GM10847 (cell line): Measurements from ENCODE around the gene HGFAC.

Experiments used
- POLR2A ChIP-seq: IDR thresholded peaks from 2 replicates; pipeline ENCODE4 v1.6.1; 2011; ENCODE audit not compliant: insufficient read length; ENCODE audit errors: extremely low read depth

Gene HGFAC

DNA sequence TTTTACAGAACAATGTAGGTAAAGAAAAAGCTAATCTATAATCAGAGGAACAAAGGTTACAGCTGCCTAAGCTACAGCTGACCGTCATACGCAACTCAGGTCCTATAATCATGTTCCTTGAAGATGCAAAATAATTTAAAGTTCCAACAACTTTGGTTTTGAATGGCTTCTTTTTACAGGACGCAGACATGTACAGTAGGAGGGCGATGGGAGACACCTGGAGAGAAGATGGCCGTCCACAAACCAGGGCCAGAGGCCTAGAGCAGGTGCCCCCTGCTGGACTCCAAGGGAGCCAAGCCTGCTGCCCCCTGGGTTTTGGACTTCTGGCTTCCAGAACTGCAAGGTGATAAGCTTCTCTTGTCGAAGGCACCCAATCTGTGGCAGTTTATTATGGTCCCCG is 10.6 kb downstream of the HGFAC start:
- TF ChIP-seq POLR2A, result no peak

DNA sequence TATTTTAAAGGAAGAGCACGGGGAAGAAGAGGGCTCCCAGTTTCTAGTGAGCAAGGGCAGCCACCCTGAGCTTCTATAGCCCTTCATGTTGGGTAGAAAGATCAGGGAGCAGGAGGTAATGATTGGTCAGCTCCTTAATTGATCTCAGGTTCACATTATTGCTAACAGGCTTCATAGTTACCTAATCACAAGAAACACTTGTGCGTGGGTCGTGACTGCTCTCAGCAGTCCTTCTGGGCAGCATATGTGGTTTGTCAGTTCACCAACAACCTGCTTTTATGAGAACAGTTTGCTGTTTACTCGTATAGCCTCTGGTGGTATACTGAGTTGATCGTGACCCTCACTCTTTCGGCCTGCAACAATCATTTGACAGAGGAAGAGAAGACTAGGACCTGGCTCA is 16.6 kb downstream of the HGFAC start:
- no peak for TF ChIP-seq POLR2A

DNA sequence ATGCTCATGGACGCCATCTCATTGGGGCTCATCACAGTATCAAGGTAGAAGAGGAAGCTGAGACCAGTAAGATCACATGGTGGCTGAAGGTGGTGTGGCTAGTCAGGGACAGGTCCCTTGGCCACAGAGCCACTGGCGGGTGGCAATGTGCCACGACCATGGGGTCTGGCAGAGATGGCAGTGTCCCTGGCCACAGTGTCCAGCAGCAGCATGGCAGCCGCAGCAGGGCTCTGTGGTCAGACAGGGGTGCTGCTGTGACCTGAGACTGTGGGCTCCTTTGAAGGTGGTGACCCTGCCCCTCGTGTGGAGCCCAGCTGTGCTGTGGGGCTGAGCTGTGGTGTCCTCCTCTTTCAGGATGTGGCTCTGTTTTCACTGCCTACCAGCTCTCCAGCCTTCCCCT is 19.2 kb downstream of the HGFAC start:
- TF ChIP-seq POLR2A, result no peak

DNA sequence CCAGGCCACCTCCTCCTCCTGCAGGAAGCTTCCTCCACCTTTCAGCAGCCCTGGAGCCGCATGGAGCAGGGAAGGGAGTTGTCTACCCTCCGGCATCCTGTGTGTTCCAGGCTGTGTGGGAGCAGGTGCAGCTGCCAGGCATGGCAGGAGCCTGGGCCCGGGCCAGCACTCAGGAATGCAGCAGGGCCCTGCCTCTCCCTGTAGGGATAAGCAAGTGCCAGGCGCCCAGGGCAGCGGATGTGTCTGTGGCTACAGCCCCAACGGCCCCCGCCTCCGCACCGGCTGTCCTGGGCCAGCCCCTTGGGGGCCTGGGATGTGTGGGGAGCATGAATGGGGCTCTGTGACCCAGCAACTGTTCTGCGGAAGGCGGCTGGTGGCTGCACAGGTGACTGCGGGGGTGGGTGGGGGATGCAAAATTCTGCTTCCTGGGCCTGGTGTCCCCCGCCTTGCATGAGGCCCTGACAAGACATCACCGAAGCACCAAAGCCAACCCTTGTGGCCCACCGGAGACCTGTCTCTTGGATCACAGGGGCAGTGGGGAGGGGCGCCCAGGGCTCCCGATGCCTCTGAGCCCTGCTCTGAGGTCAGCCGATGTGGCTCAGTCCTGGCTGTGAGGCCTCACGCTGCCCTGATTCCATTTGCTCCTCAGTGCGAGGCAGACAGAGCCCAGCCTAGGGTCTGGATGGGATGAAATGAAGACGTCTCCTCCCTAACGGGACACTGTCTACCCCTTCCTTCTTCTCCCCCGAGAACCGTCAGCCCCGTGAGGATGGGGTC is 19.9 kb downstream of the HGFAC start:
- TF ChIP-seq POLR2A, result no peak

DNA sequence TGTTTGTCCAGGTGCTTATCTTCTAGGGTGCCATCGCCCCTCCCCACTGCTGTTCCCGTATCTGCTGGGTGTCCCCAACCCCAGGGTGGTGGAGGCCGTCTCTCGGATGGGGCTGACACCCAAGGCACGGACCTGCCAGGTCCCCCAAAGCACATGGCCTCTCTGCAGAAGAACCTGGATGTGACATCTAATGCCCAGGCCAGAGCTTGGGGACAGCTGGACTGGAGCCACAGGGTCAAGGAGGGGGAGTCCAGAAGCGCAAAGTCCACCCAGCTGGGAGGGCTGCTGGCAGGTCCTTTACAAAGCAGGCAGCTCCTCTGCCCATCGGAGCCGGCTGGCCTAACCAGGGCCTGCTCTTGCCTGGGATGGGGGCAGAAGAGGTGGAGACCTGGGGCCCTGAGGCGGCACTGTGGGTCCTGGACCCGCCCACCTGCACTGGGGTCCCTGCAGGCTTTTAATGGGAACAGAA is 20.6 kb downstream of the HGFAC start:
- TF ChIP-seq POLR2A, result no peak

DNA sequence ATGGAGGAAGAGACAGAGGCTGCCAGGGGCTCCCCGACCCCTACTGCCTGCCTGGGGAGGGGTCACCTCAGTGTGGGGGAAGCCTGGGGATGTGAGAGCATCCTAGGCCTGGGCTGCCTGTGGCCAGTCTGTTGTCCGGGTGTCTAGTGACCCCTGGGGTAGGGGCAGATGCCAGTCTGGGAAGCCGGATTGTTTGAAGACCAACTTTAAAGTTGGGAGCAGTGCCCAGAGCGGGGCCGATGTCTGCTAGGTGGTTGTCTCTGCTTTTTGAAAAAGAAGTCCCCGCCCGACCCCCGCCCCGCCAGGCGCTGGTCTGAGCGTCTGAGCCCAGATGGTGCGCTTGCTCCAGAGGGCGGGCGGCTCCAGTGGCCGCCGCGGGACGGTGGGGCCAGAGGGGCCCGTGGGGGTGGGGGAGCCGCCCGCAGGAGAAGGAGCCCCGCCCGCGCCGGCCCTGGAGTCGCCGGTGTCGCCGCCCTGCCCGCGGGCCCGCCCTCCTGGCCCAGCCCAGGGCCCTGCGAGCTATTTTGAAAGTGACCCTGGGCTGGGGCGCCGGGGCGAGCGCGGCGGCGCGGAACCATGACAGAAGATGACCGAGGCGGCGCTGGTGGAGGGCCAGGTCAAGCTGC is 21.1 kb downstream of the HGFAC start, which contains the start of gene DOK7:
DOK7 (plus strand) TSS at position 517 of the 626 bp plus-strand sequence; CDS start at position 587, 70 bp downstream.
- no peak for TF ChIP-seq POLR2A

DNA sequence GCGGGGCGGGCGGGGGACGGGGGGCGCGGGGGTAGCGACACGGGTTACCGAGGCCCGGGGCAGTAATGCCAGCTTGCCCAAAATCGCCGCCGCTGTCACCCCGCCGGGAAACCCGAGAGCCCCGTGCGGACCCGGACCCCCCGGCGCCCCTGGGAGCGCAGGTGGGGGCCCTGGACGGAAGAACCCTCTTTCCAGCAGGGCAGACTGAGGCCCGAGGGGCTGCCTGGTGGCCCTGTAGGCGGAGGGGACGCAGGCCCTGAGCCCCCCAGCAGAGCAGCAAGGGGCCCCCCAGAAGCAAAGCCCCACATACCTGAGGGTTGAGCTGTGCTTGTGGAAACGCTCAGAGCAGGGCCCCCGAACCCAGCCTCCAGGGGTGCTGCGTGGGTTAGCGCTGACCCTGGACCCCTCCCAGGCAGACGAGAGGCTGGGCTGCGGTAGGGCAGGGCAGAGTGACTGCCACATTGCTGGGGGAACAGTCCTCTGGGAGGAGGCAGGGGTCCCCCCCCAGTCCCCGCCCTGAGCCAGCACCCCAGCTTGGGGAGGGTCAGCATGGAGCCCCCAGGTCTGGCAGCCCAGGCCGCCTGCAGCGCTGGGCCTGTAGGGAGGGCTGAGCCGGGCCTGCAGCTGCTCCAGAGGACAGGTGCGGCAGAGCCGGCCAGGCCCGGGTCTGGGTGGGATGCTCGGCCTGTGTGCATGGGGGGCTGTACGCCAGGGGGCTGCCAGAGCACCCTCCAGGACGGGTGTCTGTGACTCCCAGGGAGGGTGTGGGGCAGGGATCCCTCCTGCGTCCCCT is 22.0 kb downstream of the HGFAC start:
- no peak for TF ChIP-seq POLR2A

DNA sequence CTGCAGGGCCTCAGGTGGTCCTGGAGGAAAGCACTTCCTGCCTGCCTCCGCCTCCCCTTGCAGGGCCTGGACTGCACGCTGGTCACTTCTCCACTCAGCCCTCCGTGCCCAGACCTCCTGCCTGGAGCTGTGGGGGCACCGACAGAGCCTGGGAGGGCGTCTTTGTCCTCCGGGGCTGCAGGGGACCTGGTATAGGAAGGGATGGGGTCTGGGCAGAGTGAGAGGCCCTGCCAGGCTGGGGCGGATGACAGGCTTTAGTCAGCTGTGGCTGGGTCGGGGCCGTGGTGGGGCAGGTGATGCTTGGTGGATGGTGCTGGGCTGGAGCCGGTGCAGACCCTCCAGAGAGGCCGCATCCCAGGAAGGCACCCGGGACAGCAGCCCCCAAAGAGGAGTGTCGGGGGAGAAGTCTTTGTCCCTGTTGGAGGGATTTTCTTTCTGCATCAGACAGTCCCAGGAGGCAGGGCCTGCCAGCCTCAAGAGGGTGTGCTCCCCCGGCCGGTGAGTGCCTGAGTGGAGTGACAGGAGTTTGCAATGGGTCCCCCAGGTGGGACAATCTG is 22.7 kb downstream of the HGFAC start:
- no peak for TF ChIP-seq POLR2A

DNA sequence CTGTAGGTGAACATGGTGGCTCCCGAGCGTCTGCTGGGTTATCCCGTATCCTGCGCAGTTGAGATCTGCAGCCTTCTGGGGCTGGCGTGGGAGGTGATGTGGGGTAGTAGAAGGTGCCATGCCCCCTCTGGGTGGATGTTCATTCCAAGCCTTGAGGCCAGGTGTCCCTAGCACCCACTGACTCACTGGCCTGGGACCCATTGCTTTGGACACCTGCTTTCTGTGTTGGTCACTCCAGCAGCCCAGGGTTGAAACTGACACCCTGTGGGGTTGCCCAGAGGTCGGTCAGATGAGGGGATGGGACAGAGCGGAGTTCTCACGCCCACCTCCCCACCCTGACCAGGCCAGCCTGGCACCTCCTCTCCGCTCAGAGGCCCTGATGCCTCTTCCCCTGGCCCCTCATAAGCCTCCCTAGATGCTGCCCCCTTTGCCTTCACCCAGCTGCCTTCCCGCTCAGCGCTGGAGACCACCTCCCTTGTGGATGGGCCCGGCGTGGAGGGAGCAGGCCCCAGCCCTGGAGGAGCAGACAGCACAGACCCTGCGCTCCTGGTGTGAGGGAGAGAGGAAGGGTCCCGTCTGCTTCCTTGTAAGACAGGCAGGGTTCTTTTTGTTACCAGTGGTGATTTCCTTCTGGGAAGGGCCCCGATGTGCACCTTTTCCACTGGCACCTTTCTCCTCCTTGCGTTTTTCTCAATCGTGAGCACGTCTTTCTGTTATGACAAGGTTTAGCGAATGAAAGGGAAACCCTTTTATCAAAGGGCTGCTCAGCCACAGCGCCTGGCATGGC is 23.3 kb downstream of the HGFAC start:
- no peak for TF ChIP-seq POLR2A

DNA sequence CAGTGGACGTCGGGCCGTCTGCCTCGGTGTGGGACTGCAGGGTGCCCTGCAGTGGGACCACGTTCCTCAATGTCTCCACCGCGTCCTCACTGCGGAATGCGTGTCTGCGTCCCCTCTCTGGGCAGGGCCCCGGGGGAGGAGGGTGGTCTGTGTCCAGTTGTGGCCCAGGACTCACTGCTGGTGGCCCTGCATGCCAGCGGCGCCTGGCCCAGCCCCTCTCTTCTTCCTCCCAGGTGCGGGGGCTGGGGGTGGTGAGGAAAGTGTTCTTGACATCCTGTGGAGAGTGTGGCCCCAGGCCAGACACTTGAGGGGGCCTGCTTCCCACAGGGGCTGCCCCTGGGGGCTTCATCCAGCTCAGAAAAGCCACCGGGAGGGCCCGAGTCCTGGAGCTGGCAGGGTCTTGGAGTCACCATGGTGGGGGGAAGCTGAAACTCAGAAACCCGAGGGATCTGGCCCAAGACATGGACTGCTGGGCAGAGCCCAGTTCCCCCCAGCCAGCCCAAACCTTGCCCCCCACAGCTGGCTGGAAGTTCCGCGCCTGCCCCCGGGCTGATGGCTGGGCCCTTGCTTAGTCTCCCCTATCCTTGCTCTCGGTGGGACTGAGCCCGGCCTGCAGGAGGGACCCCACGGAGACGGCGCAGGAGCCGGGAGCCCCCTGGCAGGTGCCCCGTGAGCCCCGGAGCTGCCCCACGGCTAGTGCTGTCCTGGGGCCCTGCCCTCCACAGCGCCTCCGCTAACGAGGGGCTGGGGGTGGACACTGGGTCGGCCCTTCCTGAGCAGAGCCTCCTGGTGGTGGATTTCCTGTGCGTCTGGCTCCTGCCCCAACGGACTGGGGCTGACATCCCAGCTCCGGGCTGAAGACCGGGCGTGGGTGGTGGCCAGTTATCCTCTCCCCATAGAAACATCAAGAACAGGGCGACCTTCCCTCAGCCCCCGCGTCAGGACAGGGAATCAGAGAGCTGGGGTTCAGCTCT is 24.2 kb downstream of the HGFAC start:
- no peak for TF ChIP-seq POLR2A

DNA sequence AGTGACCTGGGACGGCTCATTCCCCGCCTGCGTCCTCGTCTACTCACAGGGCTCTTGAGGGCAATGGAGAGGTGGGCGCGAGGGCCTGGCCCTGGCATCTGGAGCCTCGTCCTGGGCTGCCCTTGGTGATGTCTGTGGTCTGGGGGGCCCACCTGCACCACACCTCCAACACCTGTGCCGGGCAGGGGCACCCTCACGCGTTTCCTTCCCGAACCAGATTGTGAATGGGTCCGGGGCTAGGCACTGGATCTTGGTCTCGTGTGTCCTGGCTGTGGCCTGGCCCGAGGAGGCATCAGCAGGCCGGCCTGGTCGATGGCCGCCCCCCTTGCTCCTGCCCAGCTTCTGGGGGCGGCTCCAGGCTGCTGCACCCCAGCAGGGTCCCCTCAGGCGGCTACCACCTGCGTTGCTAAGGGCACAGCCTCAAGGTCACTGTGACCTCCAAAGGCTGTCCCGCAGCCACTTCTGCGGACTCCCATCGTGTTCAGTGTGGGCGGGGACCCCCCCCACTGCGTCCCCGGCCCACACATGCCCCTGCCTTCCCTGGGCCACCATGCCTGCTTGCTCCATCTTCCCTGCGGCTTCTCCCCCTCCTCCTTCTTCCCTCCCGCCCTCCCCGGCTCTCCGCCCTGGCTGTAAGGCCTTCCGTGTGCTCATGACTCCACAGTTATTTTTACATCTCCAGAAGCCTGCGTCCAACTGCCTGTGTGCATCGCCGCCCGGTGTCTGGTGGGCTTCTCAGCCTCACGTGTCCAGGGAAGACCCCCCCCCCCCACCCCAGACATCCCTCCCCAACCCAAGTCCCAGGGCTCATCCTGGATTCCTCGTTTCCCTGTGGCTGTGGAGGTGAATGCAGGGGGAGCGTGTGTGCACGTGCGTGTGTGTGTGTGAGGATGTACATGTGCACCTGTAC is 25.2 kb downstream of the HGFAC start:
- no peak for TF ChIP-seq POLR2A

DNA sequence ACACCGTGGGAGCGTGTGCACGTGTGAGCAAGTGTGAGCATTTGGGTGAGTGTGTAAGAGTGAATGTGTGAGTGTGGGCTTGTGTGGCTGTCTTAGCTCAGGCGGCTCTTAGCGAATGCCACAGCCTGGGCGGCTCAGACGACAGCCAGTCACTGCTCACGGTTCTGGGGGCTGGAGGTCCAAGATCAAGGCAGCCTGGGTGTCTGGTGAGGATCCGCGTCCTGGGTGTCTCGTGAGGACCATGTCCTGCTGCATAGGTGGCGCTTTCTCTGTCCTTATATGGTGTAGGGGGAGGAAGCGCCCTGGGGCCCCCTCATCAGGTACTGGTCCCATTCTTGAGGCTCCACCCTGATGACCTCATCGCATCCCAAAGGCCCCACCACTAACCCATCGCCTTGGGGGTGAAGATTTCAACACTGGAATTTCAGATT is 25.8 kb downstream of the HGFAC start:
- no peak for TF ChIP-seq POLR2A
